ENCODE data around the gene CREB3L1.

GRCh38 chr11:46281371-46281831 is 3.9 kb downstream of the CREB3L1 start:
- TF ChIP-seq CTCF (IDR thresholded peaks at IDR 0.05; ENCODE audit: insufficient read depth, low read length, poor library complexity, severe bottlenecking) (no peak), EZH2phosphoT487 (conservative IDR thresholded peaks at IDR 0.05; ENCODE audit: low read length) (no peak)
